PC-3 (cell line): Measurements from ENCODE around the gene SP140L.

Source experiments
- EZH2 ChIP-seq: fragments of 300-600 bp; sonication (generic); IDR thresholded peaks from one replicate; pipeline ENCODE4 v1.6.1; 2017; ENCODE audit warnings: antibody characterized with exemption, mild to moderate bottlenecking, low read length; ENCODE audit not compliant: unreplicated experiment
- EZH2phosphoT487 ChIP-seq: fragments of 300-600 bp; sonication (generic); IDR thresholded peaks from 2 replicates; pipeline ENCODE4 v1.6.1; 2018; ENCODE audit warnings: mild to moderate bottlenecking, antibody characterized with exemption, low read length, borderline replicate concordance
- TF ChIP-seq, protein P1 (sequence below): fragments of 300-600 bp; sonication (generic); conservative IDR thresholded peaks from 2 replicates; pipeline ENCODE4 v1.5.1; 2017; ENCODE audit warnings: antibody characterized with exemption, low read depth, mild to moderate bottlenecking, low read length

DNA sequence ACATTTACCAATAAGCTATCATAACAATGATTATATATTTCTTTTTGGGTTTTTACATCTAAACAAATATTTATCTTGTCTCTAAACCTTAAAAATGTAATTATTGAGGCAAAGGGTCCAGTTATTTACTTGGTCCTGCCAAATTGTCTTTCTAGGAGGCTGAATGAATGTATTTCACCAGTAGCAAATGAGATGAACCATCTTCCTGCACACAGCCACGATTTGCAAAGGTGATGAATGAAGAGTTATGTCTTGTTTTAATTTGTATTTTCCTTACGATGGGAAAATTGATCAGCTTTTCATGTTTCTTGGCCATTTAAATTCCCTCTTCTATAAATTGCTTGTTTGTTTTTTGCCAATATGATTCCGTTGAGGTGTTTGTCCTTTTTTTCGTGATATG lies 90.4 kb downstream of the SP140L start:
- TF ChIP-seq EZH2 = no peak
- TF ChIP-seq, protein P1, sequence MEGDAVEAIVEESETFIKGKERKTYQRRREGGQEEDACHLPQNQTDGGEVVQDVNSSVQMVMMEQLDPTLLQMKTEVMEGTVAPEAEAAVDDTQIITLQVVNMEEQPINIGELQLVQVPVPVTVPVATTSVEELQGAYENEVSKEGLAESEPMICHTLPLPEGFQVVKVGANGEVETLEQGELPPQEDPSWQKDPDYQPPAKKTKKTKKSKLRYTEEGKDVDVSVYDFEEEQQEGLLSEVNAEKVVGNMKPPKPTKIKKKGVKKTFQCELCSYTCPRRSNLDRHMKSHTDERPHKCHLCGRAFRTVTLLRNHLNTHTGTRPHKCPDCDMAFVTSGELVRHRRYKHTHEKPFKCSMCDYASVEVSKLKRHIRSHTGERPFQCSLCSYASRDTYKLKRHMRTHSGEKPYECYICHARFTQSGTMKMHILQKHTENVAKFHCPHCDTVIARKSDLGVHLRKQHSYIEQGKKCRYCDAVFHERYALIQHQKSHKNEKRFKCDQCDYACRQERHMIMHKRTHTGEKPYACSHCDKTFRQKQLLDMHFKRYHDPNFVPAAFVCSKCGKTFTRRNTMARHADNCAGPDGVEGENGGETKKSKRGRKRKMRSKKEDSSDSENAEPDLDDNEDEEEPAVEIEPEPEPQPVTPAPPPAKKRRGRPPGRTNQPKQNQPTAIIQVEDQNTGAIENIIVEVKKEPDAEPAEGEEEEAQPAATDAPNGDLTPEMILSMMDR = no peak
- TF ChIP-seq EZH2phosphoT487 = no peak
